Measurements from ENCODE around the gene CNTF. TPM values are rescaled to one million over a fixed set of nuclear protein-coding genes. Genes with fewer than 3 reads are reported as not detected.

The CNTF gene
- total RNA-seq, 2 experiments from 2014 or later = 2.3 to 2.4 TPM

GRCh38 chr11:58654079-58654907, 31.8 kb downstream of the CNTF start:
- Mint-ChIP-seq H3K4me3 (no peak overlapping the region), H3K9me3 (no peaks in the 10 kb centered on the region), H3K27ac (no peak overlapping the region), H3K27me3 (peaks cover 3% of the 10 kb centered on the region), H3K4me1 (peaks cover 5% of the 10 kb centered on the region), H3K36me3 (ENCODE audit: low read depth) (no peaks in the 10 kb centered on the region)
- POLR2A ChIA-PET = no interaction called here
- CTCF ChIA-PET = interaction anchor here (1.2 to 2.9 kb wide), 4 partner anchors 18 to 134 kb away, joined by 3 to 10 read pairs (median 3); no protein-coding TSS in a partner anchor
- DNase-seq = peak; percentile 74

GRCh38 chr11:58654908-58655296, 32.4 kb downstream of the CNTF start:
- Mint-ChIP-seq H3K9me3 (no peaks in the 10 kb centered on the region), H3K4me1 (peaks cover 5% of the 10 kb centered on the region), H3K27ac (no peak overlapping the region), H3K4me3 (no peak overlapping the region), H3K27me3 (peaks cover 3% of the 10 kb centered on the region), H3K36me3 (ENCODE audit: low read depth) (no peaks in the 10 kb centered on the region)
- no peak for DNase-seq
- POLR2A ChIA-PET = no interaction called here
- CTCF ChIA-PET = interaction anchor here (0.8 to 2.9 kb wide), 5 partner anchors 18 to 503 kb away, joined by 3 to 10 read pairs (median 3); no protein-coding TSS in a partner anchor

- DNase-seq = no peak
- no peak overlapping the region for H3K27ac Mint-ChIP-seq
- CTCF ChIA-PET = interaction anchor here (1.6 kb wide), 1 partner anchor 27 kb away, joined by 5 read pairs; no protein-coding TSS in a partner anchor
Observed at GRCh38 chr11:58656348-58656747, 33.9 kb downstream of the CNTF start.

GRCh38 chr11:58658623-58659022, 36.2 kb downstream of the CNTF start:
- no peak for DNase-seq
- ChIA-PET POLR2A (no interaction called here), CTCF (no interaction called here)
- no peaks in the 10 kb centered on the region for H3K36me3 Mint-ChIP-seq (ENCODE audit: low read depth)
- peaks cover 5% of the 10 kb centered on the region for H3K4me1 Mint-ChIP-seq
- no peak overlapping the region for H3K27ac Mint-ChIP-seq
- no peaks in the 10 kb centered on the region for H3K9me3 Mint-ChIP-seq
- peaks cover 3% of the 10 kb centered on the region for H3K27me3 Mint-ChIP-seq
- H3K4me3 Mint-ChIP-seq = no peak overlapping the region

More at GRCh38 chr11:58656348-58656747, 33.9 kb downstream of the CNTF start:
- H3K36me3 Mint-ChIP-seq (ENCODE audit: low read depth) = no peaks in the 10 kb centered on the region
- H3K9me3 Mint-ChIP-seq = no peaks in the 10 kb centered on the region
- peaks cover 3% of the 10 kb centered on the region for H3K27me3 Mint-ChIP-seq
- H3K4me3 Mint-ChIP-seq = no peak overlapping the region
- peaks cover 5% of the 10 kb centered on the region for H3K4me1 Mint-ChIP-seq
- POLR2A ChIA-PET = no interaction called here

- CTCF ChIA-PET = no interaction called here
- no peaks in the 10 kb centered on the region for H3K27me3 Mint-ChIP-seq
Observed at GRCh38 chr11:58659404-58659803, 36.9 kb downstream of the CNTF start.

GRCh38 chr11:58659910-58660570, 37.6 kb downstream of the CNTF start:
- Mint-ChIP-seq H3K4me3 (no peak overlapping the region), H3K4me1 (no peaks in the 10 kb centered on the region), H3K36me3 (ENCODE audit: low read depth) (no peaks in the 10 kb centered on the region), H3K27me3 (no peaks in the 10 kb centered on the region), H3K27ac (no peak overlapping the region), H3K9me3 (no peaks in the 10 kb centered on the region)
- DNase-seq = no peak
- CTCF ChIA-PET = no interaction called here
- POLR2A ChIA-PET = no interaction called here

More at GRCh38 chr11:58659404-58659803, 36.9 kb downstream of the CNTF start:
- Mint-ChIP-seq H3K27ac (no peak overlapping the region), H3K9me3 (no peaks in the 10 kb centered on the region), H3K4me1 (peaks cover 2% of the 10 kb centered on the region), H3K4me3 (no peak overlapping the region), H3K36me3 (ENCODE audit: low read depth) (no peaks in the 10 kb centered on the region)
- POLR2A ChIA-PET = no interaction called here
- DNase-seq = no peak

- H3K27me3 Mint-ChIP-seq = no peaks in the 10 kb centered on the region
- no peak for DNase-seq
- no peak overlapping the region for H3K4me3 Mint-ChIP-seq
- no peaks in the 10 kb centered on the region for H3K36me3 Mint-ChIP-seq (ENCODE audit: low read depth)
- H3K9me3 Mint-ChIP-seq = no peaks in the 10 kb centered on the region
- H3K27ac Mint-ChIP-seq = no peak overlapping the region
- no peaks in the 10 kb centered on the region for H3K4me1 Mint-ChIP-seq
- ChIA-PET CTCF (interaction anchor here (1.1 to 1.3 kb wide), 2 partner anchors 17 to 22 kb away, joined by 3 to 6 read pairs; no protein-coding TSS in a partner anchor), POLR2A (no interaction called here)
Observed at GRCh38 chr11:58671983-58672633, 49.6 kb downstream of the CNTF start.

GRCh38 chr11:58674609-58675008, 52.1 kb downstream of the CNTF start:
- no peak overlapping the region for H3K4me3 Mint-ChIP-seq
- no peak for DNase-seq
- no peaks in the 10 kb centered on the region for H3K4me1 Mint-ChIP-seq
- ChIA-PET CTCF (interaction anchor here (0.9 to 1.4 kb wide), 2 partner anchors 98 to 484 kb away, joined by 3 to 5 read pairs; partner anchors contain the start of gene LPXN), POLR2A (no interaction called here)
- peaks cover 9% of the 10 kb centered on the region for H3K27me3 Mint-ChIP-seq
- H3K27ac Mint-ChIP-seq = no peak overlapping the region
- H3K9me3 Mint-ChIP-seq = no peaks in the 10 kb centered on the region
- H3K36me3 Mint-ChIP-seq (ENCODE audit: low read depth) = no peaks in the 10 kb centered on the region

Other genes with a start within 250 kb of the CNTF start
- not detected for gene OR5B3, start 215.8 kb upstream of the CNTF start, total RNA-seq
- gene OR5B2, start 194.5 kb upstream of the CNTF start, total RNA-seq = not detected
- gene OR5B12, start 180.4 kb upstream of the CNTF start, total RNA-seq = not detected
- under 1 TPM; 0.25 to 0.35 TPM for gene OR5B21, start 114.6 kb upstream of the CNTF start, total RNA-seq
- 100 to 1,000 TPM; 137 to 138 TPM for gene LPXN, start 46.8 kb upstream of the CNTF start, total RNA-seq
- gene ZFP91, start 43.6 kb upstream of the CNTF start, total RNA-seq = 10 to 100 TPM; 53.5 to 55.2 TPM
- gene GLYAT, start 109.3 kb downstream of the CNTF start, total RNA-seq = not detected
- not detected for gene GLYATL2, start 222.0 kb downstream of the CNTF start, total RNA-seq